ENCODE measurements around the gene GUCD1. TPM values are rescaled to one million over a fixed set of nuclear protein-coding genes. Genes with fewer than 3 reads are reported as not detected.

Gene GUCD1
- total RNA-seq, 2 donors from 2014 or later: 138 to 147 TPM

GRCh38 chr22:24592058-24592850, 37.3 kb upstream of the GUCD1 start:
- DNase-seq (peak; percentile 46), ATAC-seq (peak; percentile 1 to 14)

DNA sequence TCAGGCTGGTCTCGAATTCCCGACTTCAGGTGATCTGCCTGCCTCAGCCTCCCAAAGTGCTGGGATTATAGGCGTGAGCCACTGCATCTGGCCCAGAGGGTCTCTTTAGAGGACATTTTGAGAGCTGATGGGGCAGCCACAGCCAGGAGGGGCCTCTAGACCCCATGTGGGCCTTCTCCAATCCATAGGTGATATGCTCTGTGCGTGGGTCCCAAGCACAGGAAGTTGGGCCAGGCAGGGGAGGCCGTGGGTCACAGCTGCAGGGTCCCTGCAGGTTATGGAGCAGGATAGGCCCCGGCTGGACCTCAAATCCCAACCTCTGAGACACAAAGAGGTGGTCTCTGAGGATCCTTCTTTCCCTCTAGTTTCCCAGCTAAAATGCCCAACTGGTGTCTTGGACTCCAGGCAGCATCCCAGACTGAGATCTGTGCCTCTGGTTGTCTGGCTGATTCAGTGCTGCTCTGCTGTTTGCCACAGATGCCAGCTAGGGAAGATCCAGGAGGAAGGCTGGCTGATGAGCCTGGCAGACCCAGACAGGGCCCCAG, 36.4 kb upstream of the GUCD1 start:
- ATAC-seq: no peak
- no peak for DNase-seq
- intact Hi-C loops (cut with DNase I): no loop called here

More at GRCh38 chr22:24592058-24592850, 37.3 kb upstream of the GUCD1 start:
- intact Hi-C loops (cut with DNase I): no loop called here

DNA sequence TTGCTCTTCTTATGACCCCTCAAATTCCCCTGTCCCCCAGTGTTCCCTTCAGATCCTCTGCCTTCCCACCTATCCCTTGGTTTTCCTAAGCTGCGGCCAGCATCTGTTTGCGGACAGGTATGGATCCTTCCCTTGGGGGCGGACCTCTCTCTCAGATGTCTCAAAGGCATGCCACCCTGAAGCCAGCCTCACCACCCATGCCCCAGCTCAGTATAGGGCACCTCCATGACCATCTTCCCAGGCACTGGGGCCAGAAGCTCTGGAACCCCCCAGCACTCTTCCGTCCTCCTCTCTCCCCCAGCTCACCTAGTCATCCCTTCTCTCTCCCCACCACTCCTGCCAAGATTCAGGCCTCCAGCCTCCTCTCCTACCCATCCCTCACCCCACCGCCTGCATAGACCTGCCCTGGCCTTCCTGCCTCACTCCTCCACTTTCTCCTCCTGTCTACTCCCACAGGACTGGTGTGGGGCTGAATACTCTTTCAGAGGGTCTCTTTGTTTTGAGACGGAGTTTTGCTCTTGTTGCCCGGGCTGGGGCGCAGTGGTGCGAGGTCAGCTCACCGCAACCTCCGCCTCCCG, 35.7 kb upstream of the GUCD1 start:
- ATAC-seq (no peak), DNase-seq (no peak)
- intact Hi-C loops (cut with DNase I): no loop called here

DNA sequence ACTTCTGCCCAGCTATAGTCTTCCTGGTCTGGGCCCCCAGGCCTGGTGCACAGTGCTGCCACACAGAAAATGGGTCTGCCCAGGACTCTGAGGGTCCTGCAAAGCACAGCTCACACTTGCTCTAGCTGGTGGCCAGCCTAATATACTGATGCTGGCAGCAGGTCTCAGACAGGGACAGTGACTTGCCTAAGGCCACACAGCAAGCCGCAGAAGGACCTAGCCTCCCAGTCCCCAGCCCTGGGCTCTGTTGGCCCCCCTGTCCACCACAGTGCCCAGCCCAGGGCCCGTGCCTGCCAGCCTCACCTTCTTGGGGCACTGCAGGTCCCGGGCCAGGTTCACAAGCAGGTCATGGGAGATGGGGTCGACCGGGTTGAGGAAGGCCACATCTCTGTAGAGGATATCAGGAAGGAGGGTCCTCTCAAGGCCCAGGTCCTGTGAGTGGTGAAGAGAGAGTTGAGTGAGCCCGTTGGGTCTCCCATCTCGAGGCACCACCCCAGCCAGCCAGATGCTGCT, 34.6 kb upstream of the GUCD1 start:
- DNase-seq (no peak), ATAC-seq (no peak)
- intact Hi-C loops (cut with DNase I): no loop called here

- ATAC-seq (no peak), DNase-seq (no peak)
- intact Hi-C loops (cut with DNase I): no loop called here
Measured at GRCh38 chr22:24588757-24589481, 34.0 kb upstream of the GUCD1 start.

GRCh38 chr22:24588381-24588756, 33.4 kb upstream of the GUCD1 start:
- DNase-seq (no peak), ATAC-seq (no peak)
- intact Hi-C loops (cut with DNase I): no loop called here

- DNase-seq (no peak), ATAC-seq (no peak)
- intact Hi-C loops (cut with DNase I): no loop called here
Measured at GRCh38 chr22:24587948-24588347, 33.0 kb upstream of the GUCD1 start.

- ATAC-seq: no peak
- intact Hi-C loops (cut with DNase I): no loop called here
Measured at GRCh38 chr22:24587251-24587650, 32.3 kb upstream of the GUCD1 start.

DNA sequence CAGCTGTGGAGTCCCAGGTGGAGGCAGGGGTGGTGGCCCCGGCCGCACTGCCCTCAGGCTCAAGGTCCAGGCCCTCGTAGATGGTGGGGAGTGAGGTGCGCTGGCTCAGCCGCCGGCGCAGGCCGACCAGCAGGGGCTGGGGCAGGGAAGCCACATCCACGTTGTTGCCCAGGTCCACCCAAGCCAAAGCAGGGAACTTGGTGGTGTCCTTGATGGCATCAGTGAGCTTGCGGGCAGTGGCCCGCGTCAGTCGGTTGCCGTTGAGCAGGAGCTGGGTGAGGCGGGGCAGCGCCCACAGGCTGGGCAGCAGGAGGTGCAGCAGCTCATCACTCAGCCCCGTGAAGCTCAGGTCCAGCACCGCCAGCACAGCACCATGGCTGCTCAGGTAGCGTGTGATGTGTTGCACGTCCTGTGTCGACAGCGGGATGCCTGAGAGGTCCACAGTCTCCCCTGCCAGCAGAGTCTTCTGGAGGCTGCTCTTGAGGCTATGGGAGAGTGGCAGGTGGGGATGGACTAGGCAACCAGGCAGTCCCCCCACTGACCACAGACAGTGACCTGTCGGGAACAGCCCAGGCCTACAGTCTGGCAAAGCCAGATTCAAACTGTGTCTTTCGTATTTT, 31.1 kb upstream of the GUCD1 start:
- DNase-seq: no peak
- intact Hi-C loops (cut with DNase I): no loop called here
- no peak for ATAC-seq

More at GRCh38 chr22:24587251-24587650, 32.3 kb upstream of the GUCD1 start:
- no peak for DNase-seq

- ATAC-seq (no peak), DNase-seq (no peak)
- intact Hi-C loops (cut with DNase I): no loop called here
Measured at GRCh38 chr22:24585461-24585860, 30.5 kb upstream of the GUCD1 start.

GRCh38 chr22:24584871-24585411, 30.0 kb upstream of the GUCD1 start:
- intact Hi-C loops (cut with DNase I): no loop called here
- ATAC-seq (no peak), DNase-seq (no peak)

DNA sequence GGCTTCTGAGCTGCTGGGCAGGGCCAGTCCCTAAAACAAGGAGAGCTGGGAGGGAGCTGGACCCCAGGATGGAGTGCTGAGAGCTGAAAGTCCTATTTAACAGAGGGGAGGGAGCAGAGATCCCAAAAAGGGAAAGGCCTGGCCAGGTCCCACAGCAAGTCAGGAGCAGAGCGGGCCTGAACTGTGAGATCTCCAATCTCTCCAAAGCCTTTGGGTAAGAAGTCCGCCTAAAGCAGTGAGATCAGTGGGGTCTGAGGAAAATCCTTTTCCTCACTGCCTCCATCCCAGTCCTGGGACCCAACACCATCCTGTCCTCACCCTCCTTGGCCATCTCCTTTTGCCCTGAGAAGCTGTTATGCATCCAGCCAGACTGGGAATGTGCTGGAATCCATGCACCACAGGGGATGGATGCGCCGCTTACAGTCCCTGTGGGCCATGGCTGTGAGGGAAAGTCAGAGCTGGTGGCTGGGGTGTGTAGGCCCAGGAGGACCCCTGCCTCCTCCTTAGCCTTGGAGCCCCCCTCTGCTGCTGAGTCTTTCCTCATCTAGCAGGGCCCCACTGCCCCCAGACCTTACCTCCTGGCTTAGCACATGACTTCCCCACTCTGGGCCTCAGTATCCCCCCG, 29.3 kb upstream of the GUCD1 start:
- ATAC-seq (peak in 1 of 2 donors; percentile 4), DNase-seq (no peak)
- intact Hi-C loops (cut with DNase I): no loop called here

DNA sequence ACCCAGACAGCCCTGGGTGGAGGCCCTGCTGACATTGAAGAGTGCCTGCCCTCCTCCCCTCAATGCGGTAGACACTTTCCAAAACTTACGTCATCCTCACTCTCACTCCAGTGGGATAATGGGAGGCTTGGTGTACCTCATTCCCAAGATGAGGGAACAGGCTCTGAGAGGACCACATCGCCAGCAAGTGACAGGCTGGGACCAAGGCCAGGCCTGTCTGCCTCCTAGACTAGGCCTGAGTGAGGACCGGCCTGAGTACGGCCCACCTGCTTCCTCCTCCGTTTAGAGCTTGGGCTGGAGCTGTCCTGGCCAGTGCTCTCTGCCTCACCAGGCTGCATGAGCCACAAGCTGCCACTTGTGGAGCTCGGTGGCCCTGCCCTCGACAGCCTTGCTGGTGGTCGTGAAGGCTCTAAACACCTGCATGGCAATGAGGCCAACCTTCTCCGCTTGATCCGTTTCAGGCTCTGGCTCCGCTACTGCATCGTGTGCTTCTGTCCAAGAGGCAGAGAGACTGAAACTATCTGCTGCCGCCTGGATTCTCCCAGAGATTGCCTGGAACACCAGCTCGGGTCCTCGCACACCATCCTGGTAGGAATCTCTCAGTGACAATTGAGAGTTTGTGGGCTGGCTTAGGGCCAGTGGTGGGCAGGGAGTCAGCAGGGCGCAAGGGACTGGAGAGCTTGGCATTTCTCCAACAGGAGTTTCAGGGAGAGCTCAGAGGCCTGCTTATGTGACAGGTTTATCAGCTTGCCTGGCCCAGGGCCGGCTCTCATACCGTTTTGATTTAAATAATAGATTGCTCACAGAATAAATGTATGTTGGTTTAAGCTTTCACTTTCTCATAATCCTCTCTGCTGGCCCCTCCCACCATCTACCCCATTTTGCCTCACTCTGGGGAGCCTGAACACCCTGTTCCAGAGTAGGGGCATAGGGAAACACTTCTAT, 28.6 kb upstream of the GUCD1 start:
- DNase-seq (peak; percentile 45), ATAC-seq (peak; percentile 48 to 64)
- intact Hi-C loops (cut with DNase I): no loop called here

- peak; percentile 68 for DNase-seq
- ATAC-seq: no peak
- intact Hi-C loops (cut with DNase I): no loop called here
Measured at GRCh38 chr22:24582056-24582814, 27.3 kb upstream of the GUCD1 start.

- ATAC-seq: no peak
Measured at GRCh38 chr22:24580276-24580675, 25.3 kb upstream of the GUCD1 start.

DNA sequence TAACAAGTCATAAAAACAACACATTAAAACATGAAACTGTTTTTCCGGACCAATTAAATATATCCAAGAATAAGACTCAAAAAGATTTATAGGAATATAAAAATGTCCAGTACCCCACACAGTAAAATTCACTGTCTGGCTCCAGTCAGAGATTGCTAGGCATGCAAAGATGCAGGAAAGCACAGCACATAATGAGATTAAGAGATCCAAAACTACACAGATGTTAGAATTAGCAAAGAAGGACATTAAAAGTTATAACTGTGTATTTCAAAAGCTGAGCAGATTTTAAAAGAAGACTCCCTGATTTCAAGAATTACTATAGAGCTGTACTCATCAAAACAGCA, 24.3 kb upstream of the GUCD1 start:
- intact Hi-C loops (cut with DNase I): no loop called here

More at GRCh38 chr22:24580276-24580675, 25.3 kb upstream of the GUCD1 start:
- DNase-seq: no peak
- intact Hi-C loops (cut with DNase I): no loop called here

More for the DNA sequence above, 24.3 kb upstream of the GUCD1 start:
- ATAC-seq (no peak), DNase-seq (no peak)

Measured in left cardiac atrium (tissue), 4 donors.